GM23338 (cell line): ENCODE measurements around the gene CDC6. TPM values are rescaled to one million over a fixed set of nuclear protein-coding genes. Genes with fewer than 3 reads are reported as not detected.
A peak's percentile ranks its signal among the peaks of the same experiment; 100 is the strongest.

Experiments
- ATAC-seq: fragments of 200-7000 bp; cut with Tn5 transposase; 3 replicates; pipeline ENCODE4 v1.9.1; 2020
- DNase-seq: peaks from one replicate; pipeline ENCODE4 v3.0.0-alpha.2; 2015; ENCODE audit warnings: low spot score
- H2AFZ ChIP-seq: fragments of 200-600 bp; sonication (generic); 2 replicates; pipeline ENCODE4 v1.8.0; 2016; ENCODE audit warnings: antibody characterized with exemption, mild to moderate bottlenecking, moderate library complexity
- H3F3A ChIP-seq: fragments of 200-600 bp; sonication (generic); replicated peaks from 2 replicates; pipeline ENCODE4 v1.8.0; 2017; ENCODE audit warnings: antibody characterized with exemption, mixed run types, low read depth
- H3K27ac ChIP-seq: fragments of 200-600 bp; sonication (generic); 2 replicates; pipeline ENCODE4 v1.6.1; 2016; ENCODE audit warnings: low read depth
- H3K27me3 ChIP-seq: fragments of 200-600 bp; sonication (generic); 2 replicates; pipeline ENCODE4 v1.8.0; 2016; ENCODE audit warnings: mild to moderate bottlenecking, mixed run types, moderate library complexity; ENCODE audit not compliant: insufficient read depth
- H3K36me3 ChIP-seq: fragments of 200-600 bp; sonication (generic); 2 replicates; pipeline ENCODE4 v1.8.0; 2016; ENCODE audit warnings: mild to moderate bottlenecking; ENCODE audit not compliant: insufficient read depth
- H3K4me1 ChIP-seq: fragments of 200-600 bp; sonication (generic); 2 replicates; pipeline ENCODE4 v1.8.0; 2016; ENCODE audit warnings: mild to moderate bottlenecking, moderate library complexity; ENCODE audit not compliant: insufficient read depth
- H3K4me2 ChIP-seq: fragments of 200-600 bp; sonication (generic); 2 replicates; pipeline ENCODE4 v1.7.1; 2017; ENCODE audit warnings: mixed run types
- H3K4me3 ChIP-seq: fragments of 200-600 bp; sonication (generic); 2 replicates; pipeline ENCODE4 v1.6.1; 2016; ENCODE audit warnings: mixed run types
- H3K79me2 ChIP-seq: fragments of 200-600 bp; sonication (generic); replicated peaks from 2 replicates; pipeline ENCODE4 v1.8.0; 2017; ENCODE audit warnings: mild to moderate bottlenecking; ENCODE audit not compliant: insufficient read depth
- H3K9me2 ChIP-seq: fragments of 200-600 bp; sonication (generic); 2 replicates; pipeline ENCODE4 v1.8.0; 2017; ENCODE audit not compliant: insufficient read depth
- H4K20me1 ChIP-seq: fragments of 200-600 bp; sonication (generic); replicated peaks from 2 replicates; pipeline ENCODE4 v1.8.0; 2017; ENCODE audit warnings: mild to moderate bottlenecking; ENCODE audit not compliant: insufficient read depth
- H3K27ac Mint-ChIP-seq: 2 replicates; pipeline ENCODE4 v1.8.0; 2020; ENCODE audit warnings: inconsistent platforms, mild to moderate bottlenecking, moderate library complexity, mixed read lengths
- H3K27me3 Mint-ChIP-seq: 3 replicates; pipeline ENCODE4 v1.8.0; 2022; ENCODE audit warnings: low read depth, mild to moderate bottlenecking, moderate library complexity, mixed read lengths, inconsistent platforms; ENCODE audit not compliant: insufficient read depth, poor library complexity
- H3K36me3 Mint-ChIP-seq: 3 replicates; pipeline ENCODE4 v1.8.0; 2021; ENCODE audit warnings: low read depth, mild to moderate bottlenecking, inconsistent platforms, moderate library complexity, mixed read lengths
- H3K4me1 Mint-ChIP-seq: 3 replicates; pipeline ENCODE4 v1.8.0; 2020; ENCODE audit warnings: mild to moderate bottlenecking, inconsistent platforms, mixed read lengths
- H3K4me3 Mint-ChIP-seq: 3 replicates; pipeline ENCODE4 v1.8.0; 2021; ENCODE audit warnings: moderate library complexity, mild to moderate bottlenecking, inconsistent platforms, mixed read lengths
- H3K9me3 Mint-ChIP-seq: 3 replicates; pipeline ENCODE4 v1.8.0; 2020; ENCODE audit warnings: moderate library complexity, mild to moderate bottlenecking, inconsistent platforms, mixed read lengths
- EZH2 ChIP-seq: fragments of 200-600 bp; sonication (generic); IDR thresholded peaks from one replicate; pipeline ENCODE4 v1.8.0; 2017; ENCODE audit warnings: antibody characterized with exemption, mild to moderate bottlenecking, low read depth; ENCODE audit not compliant: unreplicated experiment
- EZH2phosphoT487 ChIP-seq: fragments of 200-600 bp; sonication (generic); IDR thresholded peaks from one replicate; pipeline ENCODE4 v1.8.1; 2018; ENCODE audit warnings: antibody characterized with exemption; ENCODE audit not compliant: unreplicated experiment
- JUNB ChIP-seq: IDR thresholded peaks from one replicate; pipeline ENCODE4 v1.6.1; 2016; ENCODE audit warnings: antibody characterized with exemption; ENCODE audit not compliant: unreplicated experiment
- NANOG ChIP-seq: IDR thresholded peaks from 2 replicates; pipeline ENCODE4 v1.6.1; 2016; ENCODE audit warnings: antibody characterized with exemption, borderline replicate concordance
- POLR2AphosphoS5 ChIP-seq: IDR thresholded peaks from 2 replicates; pipeline ENCODE4 v1.6.1; 2016; ENCODE audit warnings: antibody characterized with exemption, low read depth
- STAT1 ChIP-seq: IDR thresholded peaks from one replicate; pipeline ENCODE4 v1.6.1; 2016; ENCODE audit warnings: antibody characterized with exemption; ENCODE audit not compliant: unreplicated experiment
- ZNF114 ChIP-seq: fragments of 250-450 bp; sonication (Bioruptor Pico); IDR thresholded peaks from 2 replicates; pipeline ENCODE4 v1.5.0; 2020; ENCODE audit warnings: mild to moderate bottlenecking, moderate library complexity
- ZNF331 ChIP-seq: fragments of 250-450 bp; sonication (Bioruptor Pico); IDR thresholded peaks from 2 replicates; pipeline ENCODE4 v1.5.0; 2020; ENCODE audit warnings: low read depth, mild to moderate bottlenecking, moderate library complexity
- polyA plus RNA-seq: library from polyadenylated mRNA; unstranded; fragments of >200 nt; fragmentation: Nextera tagmentation; extraction: Ambion mirVana; gene quantifications from 2 replicates; pipeline ENCODE4 v1.2.1, GENCODE V29; 2016
- total RNA-seq: library from RNA; depleted of rRNA; stranded (reverse); fragments of >200 nt; shearing (Covaris generic); gene quantifications from 2 replicates; pipeline ENCODE4 v1.2.3, GENCODE V29; 2014
- TF ChIP-seq, protein P1 (sequence below): IDR thresholded peaks from 2 replicates; pipeline ENCODE4 v1.6.1; 2016; ENCODE audit warnings: antibody characterized with exemption
- TF ChIP-seq, protein P2 (sequence below): IDR thresholded peaks from one replicate; pipeline ENCODE4 v1.6.1; 2018; ENCODE audit warnings: antibody characterized with exemption; ENCODE audit not compliant: unreplicated experiment
- TF ChIP-seq, protein P3 (sequence below), 2 experiments: fragments of 200-600 bp in 1 of 2; sonication (generic) in 1 of 2; conservative IDR thresholded peaks; 2 replicates each; pipeline versions ENCODE4 v1.5.1 to v1.6.1; 2016 to 2017; ENCODE audit warnings: antibody characterized with exemption in 2 of 2, low read depth in 2 of 2, mild to moderate bottlenecking in 2 of 2, moderate library complexity in 1 of 2

The CDC6 gene
- total and polyA plus RNA-seq, 2 experiments from 2014 or later, result 46.2 to 79.9 TPM

- no peak for TF ChIP-seq ZNF114 (CRISPR knock-in tag)
- no peak for TF ChIP-seq EZH2
- TF ChIP-seq POLR2AphosphoS5, result no peak
- TF ChIP-seq JUNB, result no peak
- TF ChIP-seq ZNF331, result no peak
- TF ChIP-seq, protein P1, sequence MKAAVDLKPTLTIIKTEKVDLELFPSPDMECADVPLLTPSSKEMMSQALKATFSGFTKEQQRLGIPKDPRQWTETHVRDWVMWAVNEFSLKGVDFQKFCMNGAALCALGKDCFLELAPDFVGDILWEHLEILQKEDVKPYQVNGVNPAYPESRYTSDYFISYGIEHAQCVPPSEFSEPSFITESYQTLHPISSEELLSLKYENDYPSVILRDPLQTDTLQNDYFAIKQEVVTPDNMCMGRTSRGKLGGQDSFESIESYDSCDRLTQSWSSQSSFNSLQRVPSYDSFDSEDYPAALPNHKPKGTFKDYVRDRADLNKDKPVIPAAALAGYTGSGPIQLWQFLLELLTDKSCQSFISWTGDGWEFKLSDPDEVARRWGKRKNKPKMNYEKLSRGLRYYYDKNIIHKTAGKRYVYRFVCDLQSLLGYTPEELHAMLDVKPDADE, result no peak
- no peak for TF ChIP-seq NANOG
Observed at GRCh38 chr17:40330850-40331470, 43.3 kb downstream of the CDC6 start (continued).

- Histone ChIP-seq H2AFZ (no peak overlapping the region), H3K27me3 (0 out of 2 replicates have a peak, but pooled peaks cover 3% of the 10 kb centered on the region), H4K20me1 (peaks cover 19% of the 10 kb centered on the region), H3F3A (no peaks in the 10 kb centered on the region), H3K4me2 (no peak overlapping the region), H3K4me3 (no peak overlapping the region), H3K36me3 (no peaks in the 10 kb centered on the region), H3K79me2 (peaks cover 9% of the 10 kb centered on the region; the same call in 1 of the 2 replicates), H3K9me2 (no peaks in the 10 kb centered on the region), H3K4me1 (no peaks in the 10 kb centered on the region; the same call in 1 of the 2 replicates), H3K27ac (no peak overlapping the region)
- peaks cover 12% of the 10 kb centered on the region for H3K36me3 Mint-ChIP-seq
- ATAC-seq, result peak; percentile 60
- H3K27me3 Mint-ChIP-seq, result peaks cover 12% of the 10 kb centered on the region
- DNase-seq, result no peak
- H3K9me3 Mint-ChIP-seq, result no peaks in the 10 kb centered on the region; the same call in 2 of the 3 replicates
- no peak overlapping the region for H3K4me3 Mint-ChIP-seq
- peaks cover 26% of the 10 kb centered on the region for H3K4me1 Mint-ChIP-seq
- no peak overlapping the region for H3K27ac Mint-ChIP-seq
- TF ChIP-seq STAT1 (no peak), EZH2phosphoT487 (no peak), ZNF114 (CRISPR knock-in tag) (no peak), POLR2AphosphoS5 (no peak)
- TF ChIP-seq, protein P2, sequence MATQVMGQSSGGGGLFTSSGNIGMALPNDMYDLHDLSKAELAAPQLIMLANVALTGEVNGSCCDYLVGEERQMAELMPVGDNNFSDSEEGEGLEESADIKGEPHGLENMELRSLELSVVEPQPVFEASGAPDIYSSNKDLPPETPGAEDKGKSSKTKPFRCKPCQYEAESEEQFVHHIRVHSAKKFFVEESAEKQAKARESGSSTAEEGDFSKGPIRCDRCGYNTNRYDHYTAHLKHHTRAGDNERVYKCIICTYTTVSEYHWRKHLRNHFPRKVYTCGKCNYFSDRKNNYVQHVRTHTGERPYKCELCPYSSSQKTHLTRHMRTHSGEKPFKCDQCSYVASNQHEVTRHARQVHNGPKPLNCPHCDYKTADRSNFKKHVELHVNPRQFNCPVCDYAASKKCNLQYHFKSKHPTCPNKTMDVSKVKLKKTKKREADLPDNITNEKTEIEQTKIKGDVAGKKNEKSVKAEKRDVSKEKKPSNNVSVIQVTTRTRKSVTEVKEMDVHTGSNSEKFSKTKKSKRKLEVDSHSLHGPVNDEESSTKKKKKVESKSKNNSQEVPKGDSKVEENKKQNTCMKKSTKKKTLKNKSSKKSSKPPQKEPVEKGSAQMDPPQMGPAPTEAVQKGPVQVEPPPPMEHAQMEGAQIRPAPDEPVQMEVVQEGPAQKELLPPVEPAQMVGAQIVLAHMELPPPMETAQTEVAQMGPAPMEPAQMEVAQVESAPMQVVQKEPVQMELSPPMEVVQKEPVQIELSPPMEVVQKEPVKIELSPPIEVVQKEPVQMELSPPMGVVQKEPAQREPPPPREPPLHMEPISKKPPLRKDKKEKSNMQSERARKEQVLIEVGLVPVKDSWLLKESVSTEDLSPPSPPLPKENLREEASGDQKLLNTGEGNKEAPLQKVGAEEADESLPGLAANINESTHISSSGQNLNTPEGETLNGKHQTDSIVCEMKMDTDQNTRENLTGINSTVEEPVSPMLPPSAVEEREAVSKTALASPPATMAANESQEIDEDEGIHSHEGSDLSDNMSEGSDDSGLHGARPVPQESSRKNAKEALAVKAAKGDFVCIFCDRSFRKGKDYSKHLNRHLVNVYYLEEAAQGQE, result no peak
- TF ChIP-seq, protein P3, sequence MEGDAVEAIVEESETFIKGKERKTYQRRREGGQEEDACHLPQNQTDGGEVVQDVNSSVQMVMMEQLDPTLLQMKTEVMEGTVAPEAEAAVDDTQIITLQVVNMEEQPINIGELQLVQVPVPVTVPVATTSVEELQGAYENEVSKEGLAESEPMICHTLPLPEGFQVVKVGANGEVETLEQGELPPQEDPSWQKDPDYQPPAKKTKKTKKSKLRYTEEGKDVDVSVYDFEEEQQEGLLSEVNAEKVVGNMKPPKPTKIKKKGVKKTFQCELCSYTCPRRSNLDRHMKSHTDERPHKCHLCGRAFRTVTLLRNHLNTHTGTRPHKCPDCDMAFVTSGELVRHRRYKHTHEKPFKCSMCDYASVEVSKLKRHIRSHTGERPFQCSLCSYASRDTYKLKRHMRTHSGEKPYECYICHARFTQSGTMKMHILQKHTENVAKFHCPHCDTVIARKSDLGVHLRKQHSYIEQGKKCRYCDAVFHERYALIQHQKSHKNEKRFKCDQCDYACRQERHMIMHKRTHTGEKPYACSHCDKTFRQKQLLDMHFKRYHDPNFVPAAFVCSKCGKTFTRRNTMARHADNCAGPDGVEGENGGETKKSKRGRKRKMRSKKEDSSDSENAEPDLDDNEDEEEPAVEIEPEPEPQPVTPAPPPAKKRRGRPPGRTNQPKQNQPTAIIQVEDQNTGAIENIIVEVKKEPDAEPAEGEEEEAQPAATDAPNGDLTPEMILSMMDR (conservative IDR thresholded peaks at IDR 0.05; ENCODE audit: low read depth in 2 of 2), result no peak
Observed at GRCh38 chr17:40331743-40332641, 44.3 kb downstream of the CDC6 start.
